ENCODE results near the gene CTDSP1. TPM values are rescaled to one million over a fixed set of nuclear protein-coding genes. Genes with fewer than 3 reads are reported as not detected.

Gene CTDSP1
- total RNA-seq, 4 donors from 2014 or later: 77.6 to 147 (median 93.7) TPM

DNA sequence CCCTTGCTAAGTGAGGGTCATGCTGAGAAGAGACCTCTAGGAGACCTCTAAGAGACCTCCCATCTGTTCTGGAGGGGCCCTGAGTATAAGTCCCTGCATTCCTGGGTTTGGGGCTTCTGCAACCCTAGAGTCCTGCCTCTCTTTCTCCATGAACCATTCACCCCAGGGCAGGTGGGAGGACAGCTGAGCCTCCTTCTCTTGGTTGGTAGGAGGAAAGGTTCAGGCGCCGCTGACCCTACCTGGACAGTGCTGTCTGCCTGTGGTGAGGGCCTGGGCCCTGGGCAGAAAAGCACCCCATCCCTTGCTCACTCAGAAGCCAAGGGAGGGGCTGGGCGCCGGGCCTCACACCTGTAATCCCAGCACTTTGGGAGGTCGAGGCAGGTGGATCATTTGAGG lies 18.7 kb downstream of the CTDSP1 start:
- TF ChIP-seq, protein P1, sequence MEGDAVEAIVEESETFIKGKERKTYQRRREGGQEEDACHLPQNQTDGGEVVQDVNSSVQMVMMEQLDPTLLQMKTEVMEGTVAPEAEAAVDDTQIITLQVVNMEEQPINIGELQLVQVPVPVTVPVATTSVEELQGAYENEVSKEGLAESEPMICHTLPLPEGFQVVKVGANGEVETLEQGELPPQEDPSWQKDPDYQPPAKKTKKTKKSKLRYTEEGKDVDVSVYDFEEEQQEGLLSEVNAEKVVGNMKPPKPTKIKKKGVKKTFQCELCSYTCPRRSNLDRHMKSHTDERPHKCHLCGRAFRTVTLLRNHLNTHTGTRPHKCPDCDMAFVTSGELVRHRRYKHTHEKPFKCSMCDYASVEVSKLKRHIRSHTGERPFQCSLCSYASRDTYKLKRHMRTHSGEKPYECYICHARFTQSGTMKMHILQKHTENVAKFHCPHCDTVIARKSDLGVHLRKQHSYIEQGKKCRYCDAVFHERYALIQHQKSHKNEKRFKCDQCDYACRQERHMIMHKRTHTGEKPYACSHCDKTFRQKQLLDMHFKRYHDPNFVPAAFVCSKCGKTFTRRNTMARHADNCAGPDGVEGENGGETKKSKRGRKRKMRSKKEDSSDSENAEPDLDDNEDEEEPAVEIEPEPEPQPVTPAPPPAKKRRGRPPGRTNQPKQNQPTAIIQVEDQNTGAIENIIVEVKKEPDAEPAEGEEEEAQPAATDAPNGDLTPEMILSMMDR (IDR thresholded peaks at IDR 0.05): no peak
- ATAC-seq (ENCODE audit: low FRiP score): no peak
- DNase-seq (ENCODE audit: low spot score): no peak

GRCh38 chr2:218418717-218419458 lies 19.2 kb downstream of the CTDSP1 start, which contains the start of gene VIL1:
Gene VIL1, plus strand, starts transcription at chr2:218419123. Its CDS starts 4,656 bp downstream, at chr2:218423779.
- TF ChIP-seq, protein P1 (IDR thresholded peaks at IDR 0.05): no peak
- ATAC-seq (ENCODE audit: low FRiP score): no peak
- DNase-seq (ENCODE audit: low spot score): no peak

DNA sequence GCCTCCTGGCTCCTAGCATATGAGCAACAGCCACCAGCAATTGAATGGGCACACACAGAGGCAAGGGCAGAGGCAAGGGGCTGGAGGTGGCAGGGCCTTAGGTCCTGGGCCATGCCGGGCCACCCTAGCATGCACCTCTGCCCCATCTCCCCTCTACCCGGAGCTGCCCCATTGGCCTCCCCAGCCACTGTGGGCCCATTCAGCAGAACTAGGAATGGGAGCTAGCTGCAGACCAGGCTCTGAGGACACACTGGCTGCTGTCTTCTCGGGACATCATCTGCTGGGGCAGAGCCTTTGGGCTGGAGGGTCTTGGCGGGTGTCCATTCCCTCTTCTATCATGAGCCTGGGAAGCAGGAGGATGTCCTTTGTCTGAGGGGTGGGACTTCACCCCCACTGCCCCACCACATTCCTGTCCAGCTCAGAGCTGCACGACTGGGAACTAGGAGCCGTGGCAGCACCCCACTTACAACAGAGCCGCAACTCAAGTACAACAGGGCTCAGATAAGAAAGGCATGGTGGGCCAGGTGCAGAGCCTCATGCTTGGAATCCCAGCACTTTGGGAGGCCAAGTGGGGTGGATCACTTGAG lies 20.1 kb downstream of the CTDSP1 start:
- TF ChIP-seq, protein P1 (IDR thresholded peaks at IDR 0.05): no peak
- ATAC-seq (ENCODE audit: low FRiP score): no peak

GRCh38 chr2:218421027-218421426 lies 21.4 kb downstream of the CTDSP1 start:
- ATAC-seq (ENCODE audit: low FRiP score) (no peak), DNase-seq (ENCODE audit: low spot score) (no peak)
- TF ChIP-seq, protein P1 (IDR thresholded peaks at IDR 0.05): no peak

More for the DNA sequence above, 20.1 kb downstream of the CTDSP1 start:
- no peak for DNase-seq (ENCODE audit: low spot score)

DNA sequence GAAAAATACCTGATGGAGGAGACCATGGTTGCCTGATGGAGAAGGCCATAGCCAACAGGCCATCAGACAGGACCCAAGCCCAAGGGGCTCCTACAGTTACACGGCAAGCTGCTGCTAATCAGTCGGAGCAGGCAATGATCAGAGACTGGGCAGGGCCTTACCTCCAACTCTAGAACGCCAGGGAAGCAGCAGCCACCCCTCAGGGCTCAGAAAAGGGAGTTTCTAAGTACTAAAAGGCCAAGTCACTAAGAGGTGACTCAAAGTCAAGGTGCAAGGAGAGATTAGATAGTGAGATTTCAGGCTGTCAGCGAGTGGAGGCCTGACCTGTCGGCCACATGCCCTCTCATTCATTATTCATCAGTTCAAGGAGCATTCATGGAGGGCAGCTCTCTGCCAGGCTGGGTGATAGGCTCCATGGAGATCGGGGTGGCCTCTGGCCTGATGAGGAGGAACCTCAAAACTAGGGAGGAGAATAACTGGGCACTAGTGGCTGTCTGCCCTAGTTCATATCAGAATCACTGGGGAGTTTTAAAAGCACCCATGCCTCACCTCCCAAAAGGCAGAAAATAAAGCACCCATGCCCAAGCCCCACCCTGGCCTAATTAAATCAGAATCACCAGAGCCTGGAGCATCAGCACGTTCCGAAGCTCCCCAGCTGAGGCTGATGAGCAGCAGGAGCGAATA lies 22.9 kb downstream of the CTDSP1 start:
- TF ChIP-seq, protein P1 (IDR thresholded peaks at IDR 0.05): no peak
- DNase-seq (ENCODE audit: low spot score): no peak
- no peak for ATAC-seq (ENCODE audit: low FRiP score)

- TF ChIP-seq, protein P1 (IDR thresholded peaks at IDR 0.05): no peak
- DNase-seq (ENCODE audit: low spot score) (no peak), ATAC-seq (ENCODE audit: low FRiP score) (no peak)
These were observed 23.9 kb downstream of the CTDSP1 start for GRCh38 chr2:218423584-218423983.
